GM18951 (cell line): Measurements from ENCODE around the gene DCHS1.

ENCODE experiments used
- POLR2A ChIP-seq: IDR thresholded peaks from 4 replicates; pipeline ENCODE4 v1.6.1; 2011; ENCODE audit warnings: mild to moderate bottlenecking; ENCODE audit not compliant: insufficient read length, insufficient read depth; ENCODE audit errors: extremely low read depth
- in situ Hi-C: fragments of 300-500 bp; cut with MboI; formaldehyde crosslinking; loops from one replicate; pipeline ENCODE4 v1.12.0; 2022; ENCODE audit warnings: low sequenced_read_pairs, mixed read lengths, inconsistent platforms; ENCODE audit not compliant: unreplicated experiment

The DCHS1 gene

GRCh38 chr11:6603287-6604080, 52.1 kb downstream of the DCHS1 start, which contains the start of the genes ILK and RRP8:
Gene ILK, plus strand, starts transcription at chr11:6603774. Its CDS starts 498 bp downstream, at chr11:6604272.
Gene RRP8, minus strand, starts transcription at chr11:6603616. Its CDS starts 114 bp downstream, at chr11:6603502.
- in situ Hi-C loops, result loop anchor here (5.0 kb wide), 1 partner anchor 74 kb away; no protein-coding TSS in a partner anchor
- peak; percentile 77 for TF ChIP-seq POLR2A

DNA sequence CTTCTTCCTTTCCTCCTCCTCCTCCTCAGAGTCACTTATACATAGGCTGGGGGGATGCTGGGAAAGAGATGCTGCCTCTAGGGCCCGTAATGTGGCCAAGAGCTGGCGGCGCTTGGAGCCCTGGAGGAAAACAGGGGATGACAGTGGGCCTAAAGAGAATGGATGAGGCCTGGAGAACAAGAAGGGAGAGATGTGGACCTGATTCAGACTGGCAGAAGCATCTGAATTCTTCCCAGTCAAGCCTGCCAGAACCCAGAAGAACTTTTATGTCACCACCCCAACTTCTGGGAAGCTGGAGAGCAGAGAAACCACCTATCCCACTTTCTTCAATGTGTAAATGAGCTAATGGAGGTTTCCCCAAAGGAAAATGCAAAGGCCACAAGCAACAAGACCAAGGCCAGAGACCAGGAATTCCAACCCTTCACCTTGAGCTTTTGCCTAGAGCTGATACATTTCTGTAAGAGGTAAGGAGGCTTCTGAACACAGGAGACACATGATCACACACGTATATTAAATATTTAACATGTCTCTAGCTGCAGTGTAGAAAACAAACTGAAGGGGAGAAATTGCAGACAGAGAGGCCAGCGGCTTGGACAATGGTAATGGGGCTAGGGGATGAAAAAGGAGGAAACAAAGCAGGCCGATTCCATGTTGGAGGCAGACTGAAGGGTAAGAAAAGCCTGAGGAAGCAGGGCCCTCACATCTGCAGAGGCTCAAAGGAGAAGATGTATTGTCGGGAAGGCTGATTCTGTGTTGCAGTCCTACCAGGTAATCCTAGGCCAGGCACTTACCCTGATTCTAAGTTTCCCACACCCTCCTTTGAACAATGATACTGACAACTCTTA, 53.3 kb downstream of the DCHS1 start:
- TF ChIP-seq POLR2A, result no peak
- in situ Hi-C loops, result loop anchor here (5.0 kb wide), 1 partner anchor 75 kb away; no protein-coding TSS in a partner anchor

- no peak for TF ChIP-seq POLR2A
- in situ Hi-C loops, result loop anchor here (5.0 kb wide), 1 partner anchor 76 kb away; no protein-coding TSS in a partner anchor
Observed at GRCh38 chr11:6601041-6601461, 54.6 kb downstream of the DCHS1 start.

GRCh38 chr11:6599881-6600390, 55.7 kb downstream of the DCHS1 start:
- in situ Hi-C loops, result loop anchor here (5.0 kb wide), 1 partner anchor 77 kb away; no protein-coding TSS in a partner anchor
- TF ChIP-seq POLR2A, result no peak

DNA sequence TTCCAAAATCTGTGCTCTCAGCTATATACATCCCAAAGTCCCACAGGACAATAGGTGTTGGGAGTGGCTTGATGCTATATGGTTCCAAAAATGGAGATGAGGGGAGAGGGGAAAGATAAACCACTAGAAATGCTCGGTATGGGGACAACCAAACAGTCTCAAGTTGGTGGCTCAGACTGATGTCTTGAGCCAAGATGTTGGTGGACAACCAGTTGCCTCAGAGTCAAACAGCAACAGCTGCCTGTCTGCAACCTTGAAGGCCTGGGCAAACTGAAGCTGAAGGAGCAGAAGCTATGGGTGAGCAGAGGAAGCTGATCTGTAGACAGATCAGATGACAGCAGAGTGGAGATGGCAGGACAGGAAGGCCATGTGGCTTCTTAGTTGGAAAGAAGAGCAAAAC, 56.2 kb downstream of the DCHS1 start:
- in situ Hi-C loops, result no loop called here
- no peak for TF ChIP-seq POLR2A

DNA sequence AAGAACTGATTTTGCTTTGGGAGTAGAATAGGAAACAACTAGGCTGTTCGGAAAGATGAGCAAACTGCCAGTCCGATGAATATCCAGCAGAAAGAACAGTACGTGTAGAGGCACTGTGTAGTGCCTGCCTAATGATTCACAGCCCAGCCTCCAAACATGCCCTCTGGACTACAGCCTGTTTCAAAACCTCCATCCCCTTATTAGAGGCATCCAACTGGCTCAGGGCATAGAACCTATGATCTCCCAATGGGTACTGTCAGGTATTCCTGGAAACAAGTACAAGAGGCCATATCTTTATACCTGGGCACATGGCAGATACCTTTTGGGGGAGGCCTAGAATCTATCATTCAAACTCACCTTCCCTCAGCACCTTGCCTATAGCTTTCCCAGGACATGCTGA, 57.1 kb downstream of the DCHS1 start:
- in situ Hi-C loops, result no loop called here
- TF ChIP-seq POLR2A, result no peak

- in situ Hi-C loops, result no loop called here
- TF ChIP-seq POLR2A, result no peak
Observed at GRCh38 chr11:6596239-6596877, 59.3 kb downstream of the DCHS1 start.

GRCh38 chr11:6594142-6594768, 61.4 kb downstream of the DCHS1 start:
- no peak for TF ChIP-seq POLR2A
- in situ Hi-C loops, result no loop called here

GRCh38 chr11:6588018-6588417, 67.6 kb downstream of the DCHS1 start:
- in situ Hi-C loops, result no loop called here
- TF ChIP-seq POLR2A, result no peak

DNA sequence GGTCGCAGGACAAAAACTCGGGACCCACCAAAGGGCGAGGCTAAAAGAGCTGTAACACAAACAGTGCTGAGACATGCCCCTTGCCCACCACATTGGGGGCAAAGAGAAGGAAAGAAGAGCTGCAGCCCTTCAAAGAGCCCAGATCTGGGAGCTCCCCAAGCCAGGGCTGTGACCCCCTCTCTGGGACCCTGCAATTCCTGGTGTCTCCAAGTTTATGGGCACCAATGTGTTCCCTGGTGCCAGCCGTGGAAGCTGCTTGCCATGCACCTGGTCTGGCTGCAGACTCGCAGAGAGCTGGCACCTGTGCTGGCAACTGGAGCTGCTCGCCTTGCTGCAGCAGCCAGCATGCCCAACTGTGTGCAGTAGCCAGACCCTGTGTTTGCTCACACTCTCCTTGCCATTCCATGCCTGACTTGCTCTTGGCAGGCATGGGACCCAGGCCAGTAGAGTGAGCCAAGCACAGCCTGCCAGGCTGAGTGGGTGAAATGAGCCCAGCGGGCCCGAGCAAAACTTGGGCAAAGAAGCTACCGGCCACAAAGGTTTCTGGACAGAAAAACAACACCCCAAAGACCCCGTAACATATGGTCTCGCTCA, 68.2 kb downstream of the DCHS1 start:
- no peak for TF ChIP-seq POLR2A
- in situ Hi-C loops, result no loop called here

DNA sequence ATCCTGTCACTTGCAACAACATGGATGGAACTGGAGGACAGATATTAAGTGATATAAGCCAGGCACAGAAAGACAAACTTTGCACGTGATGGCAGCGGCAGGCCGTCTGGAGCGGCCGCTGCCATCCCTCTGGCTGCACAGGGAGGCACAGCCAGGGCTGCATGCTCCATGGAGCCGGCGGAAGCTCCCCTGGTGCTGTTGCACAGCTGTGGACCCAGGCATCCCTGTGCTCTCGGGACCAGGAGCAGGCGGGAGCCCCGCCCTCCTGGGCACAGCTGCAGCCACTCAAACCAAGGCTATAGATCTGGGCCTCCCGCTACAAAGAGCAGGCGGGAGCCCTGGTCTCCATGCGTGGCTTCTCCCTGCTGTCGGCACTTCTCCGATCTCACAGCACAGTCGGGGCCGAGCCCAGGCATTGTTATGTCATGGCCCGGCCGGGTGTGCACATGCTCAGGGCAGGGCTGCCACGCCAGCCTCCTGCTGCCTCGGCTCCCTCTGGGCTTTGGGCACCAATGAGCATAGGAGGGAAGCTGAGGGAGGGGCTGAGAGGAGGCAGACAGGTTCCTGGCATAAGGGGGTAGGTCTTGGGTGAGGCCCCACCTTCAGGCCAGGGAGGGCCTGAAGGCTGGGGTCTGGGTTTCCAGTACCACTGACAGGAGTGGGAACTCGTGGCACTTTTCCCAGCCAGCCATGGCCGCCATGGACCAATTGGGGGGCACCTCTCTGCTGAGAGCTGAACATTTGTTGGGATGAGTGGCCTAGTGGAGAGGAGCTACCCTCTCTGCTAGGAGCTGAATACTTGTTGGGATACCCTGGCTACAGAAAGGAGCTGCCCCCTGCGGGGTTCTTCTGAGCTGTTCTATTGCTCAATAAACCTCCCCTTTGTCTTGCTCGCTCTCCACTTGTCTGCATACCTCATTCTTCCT, 68.9 kb downstream of the DCHS1 start:
- TF ChIP-seq POLR2A, result no peak
- in situ Hi-C loops, result no loop called here
